ENCODE measurements around the gene THAP5.

Gene THAP5

GRCh38 chr7:108525327-108525984 lies 44.0 kb downstream of the THAP5 start:
- no peak for DNase-seq (ENCODE audit: low read depth)
- peak overlapping the region; percentile 86 for H3K4me3 ChIP-seq (ENCODE audit: low read depth, low read length)
- TF ChIP-seq, protein P1, sequence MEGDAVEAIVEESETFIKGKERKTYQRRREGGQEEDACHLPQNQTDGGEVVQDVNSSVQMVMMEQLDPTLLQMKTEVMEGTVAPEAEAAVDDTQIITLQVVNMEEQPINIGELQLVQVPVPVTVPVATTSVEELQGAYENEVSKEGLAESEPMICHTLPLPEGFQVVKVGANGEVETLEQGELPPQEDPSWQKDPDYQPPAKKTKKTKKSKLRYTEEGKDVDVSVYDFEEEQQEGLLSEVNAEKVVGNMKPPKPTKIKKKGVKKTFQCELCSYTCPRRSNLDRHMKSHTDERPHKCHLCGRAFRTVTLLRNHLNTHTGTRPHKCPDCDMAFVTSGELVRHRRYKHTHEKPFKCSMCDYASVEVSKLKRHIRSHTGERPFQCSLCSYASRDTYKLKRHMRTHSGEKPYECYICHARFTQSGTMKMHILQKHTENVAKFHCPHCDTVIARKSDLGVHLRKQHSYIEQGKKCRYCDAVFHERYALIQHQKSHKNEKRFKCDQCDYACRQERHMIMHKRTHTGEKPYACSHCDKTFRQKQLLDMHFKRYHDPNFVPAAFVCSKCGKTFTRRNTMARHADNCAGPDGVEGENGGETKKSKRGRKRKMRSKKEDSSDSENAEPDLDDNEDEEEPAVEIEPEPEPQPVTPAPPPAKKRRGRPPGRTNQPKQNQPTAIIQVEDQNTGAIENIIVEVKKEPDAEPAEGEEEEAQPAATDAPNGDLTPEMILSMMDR (IDR thresholded peaks at IDR 0.05; ENCODE audit: control insufficient read depth, extremely low read depth, insufficient read depth), result no peak

- no peak for DNase-seq (ENCODE audit: low read depth)
- H3K4me3 ChIP-seq (ENCODE audit: low read depth, low read length), result no peak overlapping the region
- TF ChIP-seq, protein P1 (IDR thresholded peaks at IDR 0.05; ENCODE audit: control insufficient read depth, extremely low read depth, insufficient read depth), result no peak
Observed at GRCh38 chr7:108522780-108523179, 46.7 kb downstream of the THAP5 start.

GRCh38 chr7:108517951-108518350 lies 51.6 kb downstream of the THAP5 start:
- H3K4me3 ChIP-seq (ENCODE audit: low read depth, low read length), result no peak overlapping the region
- TF ChIP-seq, protein P1 (IDR thresholded peaks at IDR 0.05; ENCODE audit: control insufficient read depth, extremely low read depth, insufficient read depth), result no peak
- DNase-seq (ENCODE audit: low read depth), result no peak

- DNase-seq (ENCODE audit: low read depth), result no peak
- no peak overlapping the region for H3K4me3 ChIP-seq (ENCODE audit: low read depth, low read length)
- TF ChIP-seq, protein P1 (IDR thresholded peaks at IDR 0.05; ENCODE audit: control insufficient read depth, extremely low read depth, insufficient read depth), result no peak
Observed at GRCh38 chr7:108515630-108516029, 53.9 kb downstream of the THAP5 start.

DNA sequence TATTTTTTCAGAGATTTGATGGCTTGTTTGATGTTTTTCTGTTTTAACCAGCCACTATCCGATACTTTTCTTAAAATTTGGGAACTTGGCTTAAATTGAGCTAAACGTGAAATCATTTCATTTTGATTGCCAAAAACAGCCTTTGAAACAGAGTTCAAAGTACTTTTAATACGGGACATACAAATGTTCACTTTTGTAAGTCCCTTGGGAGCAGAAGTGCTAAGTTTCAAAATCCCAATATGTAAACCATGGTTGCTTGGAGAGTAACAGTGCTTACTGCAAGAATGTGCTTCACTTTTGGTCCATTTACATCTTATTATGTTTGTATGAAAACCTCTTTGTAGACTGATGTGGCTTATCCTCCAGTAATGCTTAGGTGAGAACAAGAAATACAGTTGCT lies 54.5 kb downstream of the THAP5 start:
- DNase-seq (ENCODE audit: low read depth), result no peak
- TF ChIP-seq, protein P1 (IDR thresholded peaks at IDR 0.05; ENCODE audit: control insufficient read depth, extremely low read depth, insufficient read depth), result no peak
- H3K4me3 ChIP-seq (ENCODE audit: low read depth, low read length), result no peak overlapping the region
